HUDEP-2 (cell line): ENCODE measurements around the gene GBGT1.

Experiments used
- DNase-seq, 76 experiments: peaks; one replicate each; lab custom pipeline; 2025; ENCODE audit not compliant: unreplicated experiment in 76 of 76; lab: John Stamatoyannopoulos, UW

GBGT1 gene

DNA sequence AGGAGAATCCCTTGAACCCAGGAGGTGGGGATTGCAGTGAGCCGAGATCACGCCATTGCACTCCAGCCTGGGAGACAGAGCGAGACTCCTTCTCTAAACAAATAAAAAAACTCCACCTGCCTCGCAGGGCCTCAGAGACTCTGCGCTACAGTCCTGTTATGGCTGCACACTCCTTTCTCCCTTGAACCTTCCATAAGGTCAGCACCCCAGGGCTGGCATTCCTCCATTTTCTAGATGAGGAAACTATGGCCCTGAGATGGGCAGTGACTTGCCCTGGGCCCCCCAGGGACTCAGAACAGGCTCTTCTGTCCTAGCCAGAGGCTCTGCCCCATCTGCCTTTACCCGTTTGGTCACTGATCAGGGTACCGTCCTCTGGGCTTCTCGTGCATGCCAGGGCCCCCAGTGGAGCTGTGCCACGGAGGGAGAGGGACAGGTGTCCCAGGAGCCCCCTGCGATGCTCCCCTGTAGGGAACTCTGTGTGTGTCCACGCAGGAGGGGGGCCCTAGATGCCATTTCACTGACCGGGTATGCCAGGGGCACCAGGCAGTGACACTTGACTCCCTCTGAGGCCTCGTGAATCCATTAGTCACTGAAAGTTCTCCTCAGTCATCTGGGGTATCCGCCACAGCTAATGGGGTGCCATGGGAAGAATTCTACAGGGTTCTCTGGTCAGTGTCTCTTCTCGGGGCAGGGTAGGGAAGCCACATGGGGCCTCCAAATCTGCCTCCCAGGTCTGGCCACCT is 58.8 kb downstream of the GBGT1 start:
- DNase-seq = no peak

- DNase-seq = no peak
Observed at GRCh38 chr9:133103987-133104505, 59.7 kb downstream of the GBGT1 start.

GRCh38 chr9:133103183-133103986 is 60.3 kb downstream of the GBGT1 start:
- peak in 30 of 76 experiments; percentile 1 to 46 (median 22) for DNase-seq
